ENCODE data around the gene MEIS2. TPM values are rescaled to one million over a fixed set of nuclear protein-coding genes. Genes with fewer than 3 reads are reported as not detected.

MEIS2 gene
- polyA plus RNA-seq, 2 of the 4 experiments (the other 2 are of a cell fraction), result 7.3 to 11.1 TPM

DNA sequence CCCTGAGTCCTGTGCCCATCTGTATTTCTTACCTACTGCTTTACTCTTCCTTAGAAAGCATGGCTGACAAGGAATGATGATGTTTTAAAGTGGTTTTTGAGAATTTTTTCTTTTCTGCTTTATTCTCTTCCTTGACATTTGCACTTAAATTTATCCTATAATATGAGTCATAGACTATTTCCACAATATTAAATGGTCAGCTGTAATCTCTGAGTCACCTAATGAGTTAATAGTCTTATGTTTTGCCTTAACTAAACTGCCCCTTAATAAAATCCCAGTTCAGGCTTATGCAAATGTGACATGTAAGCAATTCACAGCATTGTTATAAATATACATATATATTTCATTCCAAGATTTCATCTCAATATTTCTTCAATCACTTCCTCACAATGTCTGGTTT lies 23.8 kb downstream of the MEIS2 start:
- no peak for ATAC-seq
- ChIA-PET POLR2A (no interaction called here), CTCF (no interaction called here)
- no peak overlapping the region for H3K4me2 ChIP-seq
- no peak overlapping the region for H3K4me3 ChIP-seq
- TF ChIP-seq, protein P1, sequence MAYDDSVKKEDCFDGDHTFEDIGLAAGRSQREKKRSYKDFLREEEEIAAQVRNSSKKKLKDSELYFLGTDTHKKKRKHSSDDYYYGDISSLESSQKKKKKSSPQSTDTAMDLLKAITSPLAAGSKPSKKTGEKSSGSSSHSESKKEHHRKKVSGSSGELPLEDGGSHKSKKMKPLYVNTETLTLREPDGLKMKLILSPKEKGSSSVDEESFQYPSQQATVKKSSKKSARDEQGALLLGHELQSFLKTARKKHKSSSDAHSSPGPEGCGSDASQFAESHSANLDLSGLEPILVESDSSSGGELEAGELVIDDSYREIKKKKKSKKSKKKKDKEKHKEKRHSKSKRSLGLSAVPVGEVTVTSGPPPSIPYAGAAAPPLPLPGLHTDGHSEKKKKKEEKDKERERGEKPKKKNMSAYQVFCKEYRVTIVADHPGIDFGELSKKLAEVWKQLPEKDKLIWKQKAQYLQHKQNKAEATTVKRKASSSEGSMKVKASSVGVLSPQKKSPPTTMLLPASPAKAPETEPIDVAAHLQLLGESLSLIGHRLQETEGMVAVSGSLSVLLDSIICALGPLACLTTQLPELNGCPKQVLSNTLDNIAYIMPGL (CRISPR knock-in tag; IDR thresholded peaks at IDR 0.05; ENCODE audit: borderline replicate concordance), result no peak
- no peak for TF ChIP-seq JUNB (IDR thresholded peaks at IDR 0.05)
- TF ChIP-seq FOSL2 (IDR thresholded peaks at IDR 0.05), result no peak
- peak; percentile 46; the same call in 1 of the 2 replicates for TF ChIP-seq FOSL2 (CRISPR knock-in tag; IDR thresholded peaks at IDR 0.05)
- no peak for TF ChIP-seq PHF8 (IDR thresholded peaks at IDR 0.05; ENCODE audit: borderline replicate concordance, low read depth)
- no peak overlapping the region for H3K27ac ChIP-seq
- H3K4me1 ChIP-seq, result no peaks in the 10 kb centered on the region
- FAIRE-seq, result no peak
- H3K9me3 ChIP-seq, result no peaks in the 10 kb centered on the region
- DNase-seq (ENCODE audit: low read depth in 1 of 2, low spot score in 1 of 2), result no peak

DNA sequence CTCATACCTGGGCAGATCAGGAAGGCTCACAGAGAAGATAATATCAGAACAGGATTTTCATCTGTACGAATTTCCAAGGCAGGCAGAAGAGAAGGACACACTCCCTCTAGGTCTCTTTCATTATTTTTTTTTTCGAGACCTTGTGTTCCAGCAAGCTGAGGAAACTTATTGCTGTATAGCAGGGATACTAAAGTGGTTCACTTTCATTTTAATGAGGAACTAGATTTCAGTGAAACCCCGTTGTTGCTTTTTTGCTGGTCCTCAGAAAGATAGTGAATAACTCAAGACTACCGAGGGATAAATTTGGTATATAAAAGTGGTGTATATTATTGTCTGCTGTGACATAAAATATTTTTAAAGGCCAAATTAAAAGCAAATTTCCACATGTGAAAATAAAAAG lies 24.6 kb downstream of the MEIS2 start:
- DNase-seq (ENCODE audit: low read depth in 1 of 2, low spot score in 1 of 2) (no peak), FAIRE-seq (no peak), ATAC-seq (no peak)
- no peak overlapping the region for H3K4me3 ChIP-seq
- CTCF ChIA-PET, result no interaction called here
- no peaks in the 10 kb centered on the region for H3K4me1 ChIP-seq
- no peaks in the 10 kb centered on the region for H3K9me3 ChIP-seq
- POLR2A ChIA-PET, result no interaction called here
- 88% methylated on average over 4 of the region's 4 CpGs for WGBS (ENCODE audit: missing lambda C conversion rate)
- H3K4me2 ChIP-seq, result no peak overlapping the region
- H3K27ac ChIP-seq, result no peak overlapping the region
- TF ChIP-seq KDM5A (IDR thresholded peaks at IDR 0.05) (no peak), MAZ (IDR thresholded peaks at IDR 0.05; ENCODE audit: borderline replicate concordance, low read depth, low read length) (no peak)
- TF ChIP-seq, protein P2, sequence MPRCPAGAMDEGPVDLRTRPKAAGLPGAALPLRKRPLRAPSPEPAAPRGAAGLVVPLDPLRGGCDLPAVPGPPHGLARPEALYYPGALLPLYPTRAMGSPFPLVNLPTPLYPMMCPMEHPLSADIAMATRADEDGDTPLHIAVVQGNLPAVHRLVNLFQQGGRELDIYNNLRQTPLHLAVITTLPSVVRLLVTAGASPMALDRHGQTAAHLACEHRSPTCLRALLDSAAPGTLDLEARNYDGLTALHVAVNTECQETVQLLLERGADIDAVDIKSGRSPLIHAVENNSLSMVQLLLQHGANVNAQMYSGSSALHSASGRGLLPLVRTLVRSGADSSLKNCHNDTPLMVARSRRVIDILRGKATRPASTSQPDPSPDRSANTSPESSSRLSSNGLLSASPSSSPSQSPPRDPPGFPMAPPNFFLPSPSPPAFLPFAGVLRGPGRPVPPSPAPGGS (IDR thresholded peaks at IDR 0.05), result no peak
- TF ChIP-seq, protein P3, sequence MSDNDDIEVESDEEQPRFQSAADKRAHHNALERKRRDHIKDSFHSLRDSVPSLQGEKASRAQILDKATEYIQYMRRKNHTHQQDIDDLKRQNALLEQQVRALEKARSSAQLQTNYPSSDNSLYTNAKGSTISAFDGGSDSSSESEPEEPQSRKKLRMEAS (IDR thresholded peaks at IDR 0.05), result no peak

DNA sequence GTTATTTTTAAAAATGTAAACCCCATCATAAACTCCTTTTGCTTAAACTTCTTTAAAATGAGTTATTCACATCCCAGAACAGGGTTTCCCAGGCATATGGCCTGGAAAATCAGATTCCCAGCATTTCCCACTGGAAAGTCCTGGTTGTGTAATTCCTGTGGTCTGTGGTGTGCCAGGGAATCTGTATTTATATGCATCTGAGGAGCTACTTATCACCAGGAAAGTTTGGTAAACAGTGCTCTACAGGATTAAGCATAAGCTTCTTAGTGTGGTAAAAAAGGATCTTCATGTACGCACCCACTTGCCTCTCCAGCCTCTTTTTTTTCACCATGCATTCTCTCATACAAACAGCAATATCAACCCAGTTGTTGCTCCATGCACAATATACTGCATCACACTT lies 28.2 kb downstream of the MEIS2 start:
- DNase-seq (ENCODE audit: low read depth in 1 of 2, low spot score in 1 of 2) (no peak), ATAC-seq (no peak), FAIRE-seq (no peak)
- no peak overlapping the region for H3K4me3 ChIP-seq
- POLR2A ChIA-PET, result no interaction called here
- CTCF ChIA-PET, result no interaction called here
- no peak overlapping the region for H3K27ac ChIP-seq
- TF ChIP-seq, protein P4, sequence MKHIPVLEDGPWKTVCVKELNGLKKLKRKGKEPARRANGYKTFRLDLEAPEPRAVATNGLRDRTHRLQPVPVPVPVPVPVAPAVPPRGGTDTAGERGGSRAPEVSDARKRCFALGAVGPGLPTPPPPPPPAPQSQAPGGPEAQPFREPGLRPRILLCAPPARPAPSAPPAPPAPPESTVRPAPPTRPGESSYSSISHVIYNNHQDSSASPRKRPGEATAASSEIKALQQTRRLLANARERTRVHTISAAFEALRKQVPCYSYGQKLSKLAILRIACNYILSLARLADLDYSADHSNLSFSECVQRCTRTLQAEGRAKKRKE (CRISPR knock-in tag; IDR thresholded peaks at IDR 0.05; ENCODE audit: low read depth), result no peak
- TF ChIP-seq MAFK (IDR thresholded peaks at IDR 0.05; ENCODE audit: partially characterized antibody) (no peak), ZFP36 (IDR thresholded peaks at IDR 0.05; ENCODE audit: borderline replicate concordance, partially characterized antibody) (no peak), HEYL (CRISPR knock-in tag; IDR thresholded peaks at IDR 0.05) (no peak), EP300 (IDR thresholded peaks at IDR 0.05) (no peak), FOSL2 (IDR thresholded peaks at IDR 0.05) (no peak), FOSL2 (CRISPR knock-in tag; IDR thresholded peaks at IDR 0.05) (no peak), ZSCAN20 (CRISPR knock-in tag; IDR thresholded peaks at IDR 0.05) (no peak), CEBPB (IDR thresholded peaks at IDR 0.05) (no peak), GATA3 (IDR thresholded peaks at IDR 0.05; ENCODE audit: borderline replicate concordance) (no peak), CHD2 (IDR thresholded peaks at IDR 0.05; ENCODE audit: low read length, partially characterized antibody) (no peak), HDAC2 (IDR thresholded peaks at IDR 0.05) (no peak), NR3C1 (IDR thresholded peaks at IDR 0.05) (no peak), CBX2 (IDR thresholded peaks at IDR 0.05; ENCODE audit: borderline replicate concordance, low read depth) (no peak), PHF8 (IDR thresholded peaks at IDR 0.05; ENCODE audit: borderline replicate concordance, low read depth) (no peak)
- TF ChIP-seq, protein P5, sequence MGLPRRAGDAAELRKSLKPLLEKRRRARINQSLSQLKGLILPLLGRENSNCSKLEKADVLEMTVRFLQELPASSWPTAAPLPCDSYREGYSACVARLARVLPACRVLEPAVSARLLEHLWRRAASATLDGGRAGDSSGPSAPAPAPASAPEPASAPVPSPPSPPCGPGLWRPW (IDR thresholded peaks at IDR 0.05), result no peak
- TF ChIP-seq, protein P6, sequence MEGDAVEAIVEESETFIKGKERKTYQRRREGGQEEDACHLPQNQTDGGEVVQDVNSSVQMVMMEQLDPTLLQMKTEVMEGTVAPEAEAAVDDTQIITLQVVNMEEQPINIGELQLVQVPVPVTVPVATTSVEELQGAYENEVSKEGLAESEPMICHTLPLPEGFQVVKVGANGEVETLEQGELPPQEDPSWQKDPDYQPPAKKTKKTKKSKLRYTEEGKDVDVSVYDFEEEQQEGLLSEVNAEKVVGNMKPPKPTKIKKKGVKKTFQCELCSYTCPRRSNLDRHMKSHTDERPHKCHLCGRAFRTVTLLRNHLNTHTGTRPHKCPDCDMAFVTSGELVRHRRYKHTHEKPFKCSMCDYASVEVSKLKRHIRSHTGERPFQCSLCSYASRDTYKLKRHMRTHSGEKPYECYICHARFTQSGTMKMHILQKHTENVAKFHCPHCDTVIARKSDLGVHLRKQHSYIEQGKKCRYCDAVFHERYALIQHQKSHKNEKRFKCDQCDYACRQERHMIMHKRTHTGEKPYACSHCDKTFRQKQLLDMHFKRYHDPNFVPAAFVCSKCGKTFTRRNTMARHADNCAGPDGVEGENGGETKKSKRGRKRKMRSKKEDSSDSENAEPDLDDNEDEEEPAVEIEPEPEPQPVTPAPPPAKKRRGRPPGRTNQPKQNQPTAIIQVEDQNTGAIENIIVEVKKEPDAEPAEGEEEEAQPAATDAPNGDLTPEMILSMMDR (IDR thresholded peaks at IDR 0.05), result no peak
- TF ChIP-seq, protein P7, sequence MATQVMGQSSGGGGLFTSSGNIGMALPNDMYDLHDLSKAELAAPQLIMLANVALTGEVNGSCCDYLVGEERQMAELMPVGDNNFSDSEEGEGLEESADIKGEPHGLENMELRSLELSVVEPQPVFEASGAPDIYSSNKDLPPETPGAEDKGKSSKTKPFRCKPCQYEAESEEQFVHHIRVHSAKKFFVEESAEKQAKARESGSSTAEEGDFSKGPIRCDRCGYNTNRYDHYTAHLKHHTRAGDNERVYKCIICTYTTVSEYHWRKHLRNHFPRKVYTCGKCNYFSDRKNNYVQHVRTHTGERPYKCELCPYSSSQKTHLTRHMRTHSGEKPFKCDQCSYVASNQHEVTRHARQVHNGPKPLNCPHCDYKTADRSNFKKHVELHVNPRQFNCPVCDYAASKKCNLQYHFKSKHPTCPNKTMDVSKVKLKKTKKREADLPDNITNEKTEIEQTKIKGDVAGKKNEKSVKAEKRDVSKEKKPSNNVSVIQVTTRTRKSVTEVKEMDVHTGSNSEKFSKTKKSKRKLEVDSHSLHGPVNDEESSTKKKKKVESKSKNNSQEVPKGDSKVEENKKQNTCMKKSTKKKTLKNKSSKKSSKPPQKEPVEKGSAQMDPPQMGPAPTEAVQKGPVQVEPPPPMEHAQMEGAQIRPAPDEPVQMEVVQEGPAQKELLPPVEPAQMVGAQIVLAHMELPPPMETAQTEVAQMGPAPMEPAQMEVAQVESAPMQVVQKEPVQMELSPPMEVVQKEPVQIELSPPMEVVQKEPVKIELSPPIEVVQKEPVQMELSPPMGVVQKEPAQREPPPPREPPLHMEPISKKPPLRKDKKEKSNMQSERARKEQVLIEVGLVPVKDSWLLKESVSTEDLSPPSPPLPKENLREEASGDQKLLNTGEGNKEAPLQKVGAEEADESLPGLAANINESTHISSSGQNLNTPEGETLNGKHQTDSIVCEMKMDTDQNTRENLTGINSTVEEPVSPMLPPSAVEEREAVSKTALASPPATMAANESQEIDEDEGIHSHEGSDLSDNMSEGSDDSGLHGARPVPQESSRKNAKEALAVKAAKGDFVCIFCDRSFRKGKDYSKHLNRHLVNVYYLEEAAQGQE (IDR thresholded peaks at IDR 0.05), result no peak
- TF ChIP-seq, protein P2 (IDR thresholded peaks at IDR 0.05), result no peak
- H3K9me3 ChIP-seq, result no peaks in the 10 kb centered on the region
- 94% methylated on average over 1 of the region's 1 CpG for WGBS (ENCODE audit: missing lambda C conversion rate)
- H3K4me2 ChIP-seq, result no peak overlapping the region
- H3K4me1 ChIP-seq, result no peaks in the 10 kb centered on the region
